ENCODE data around the gene IL6ST.
A peak's percentile ranks its signal among the peaks of the same experiment; 100 is the strongest.
"Not testable (repeated sequence)": the region's sequence is repeated elsewhere in the genome, so short reads cannot be mapped to it uniquely, and the experiment has no call there.

IL6ST gene

DNA sequence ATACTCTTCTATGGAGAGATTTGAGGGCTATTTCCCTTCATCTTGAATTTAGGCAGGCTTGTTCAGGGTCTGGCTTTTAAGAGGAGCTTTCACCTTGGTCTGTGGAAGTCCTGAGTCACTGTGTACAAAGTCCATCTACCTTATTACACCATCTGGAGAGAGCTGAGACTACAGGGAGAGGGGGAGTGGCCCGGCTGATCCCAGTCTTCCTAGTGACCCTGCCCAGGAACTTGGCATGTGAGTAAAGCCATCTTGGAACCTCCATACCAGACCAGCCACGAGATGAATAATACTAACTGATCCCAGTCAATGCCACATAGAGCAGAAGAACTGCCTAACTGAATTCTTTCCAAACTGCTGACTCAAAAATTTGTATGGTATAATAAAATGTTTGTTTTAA is 8.4 kb upstream of the IL6ST start:
- DNase-seq: no peak

DNA sequence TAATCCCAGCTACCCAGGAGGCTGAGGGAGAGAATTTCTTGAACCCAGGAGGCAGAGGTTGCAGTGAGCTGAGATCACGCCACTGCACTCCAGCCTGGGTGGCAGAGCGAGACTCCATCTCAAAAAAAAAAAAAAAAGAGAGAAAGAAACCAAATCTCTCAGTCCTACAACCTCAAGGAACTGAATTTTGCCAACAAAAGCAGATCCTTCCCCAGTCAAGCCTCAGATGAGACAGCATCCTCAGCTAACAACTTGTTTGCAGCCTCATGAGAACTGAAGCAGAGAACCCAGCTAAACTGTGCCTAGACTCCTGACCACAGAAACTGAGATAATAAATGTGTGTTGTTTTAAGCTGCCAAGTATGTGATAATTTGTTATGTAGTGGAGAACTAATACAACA is 7.5 kb upstream of the IL6ST start:
- DNase-seq: no peak

DNA sequence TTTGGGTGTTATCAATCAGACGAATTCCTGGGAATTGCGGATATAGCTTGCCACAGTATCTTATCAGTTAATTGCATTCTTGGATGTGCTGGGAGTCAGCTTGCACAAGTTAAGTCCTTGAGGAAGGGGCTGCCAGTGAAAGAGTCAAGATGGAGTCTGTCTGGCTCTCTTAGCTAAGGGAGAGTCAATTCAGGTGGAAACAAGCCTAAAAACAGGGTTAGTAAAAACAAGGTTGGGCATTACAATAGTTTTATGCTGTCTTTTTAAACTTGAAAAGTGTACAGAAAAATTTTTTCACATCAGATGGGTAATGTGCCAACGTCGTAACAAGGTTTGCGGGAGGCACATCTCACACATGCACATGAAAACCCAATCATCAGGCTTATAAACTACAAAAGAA is 5.5 kb upstream of the IL6ST start:
- DNase-seq: not testable (repeated sequence)

DNA sequence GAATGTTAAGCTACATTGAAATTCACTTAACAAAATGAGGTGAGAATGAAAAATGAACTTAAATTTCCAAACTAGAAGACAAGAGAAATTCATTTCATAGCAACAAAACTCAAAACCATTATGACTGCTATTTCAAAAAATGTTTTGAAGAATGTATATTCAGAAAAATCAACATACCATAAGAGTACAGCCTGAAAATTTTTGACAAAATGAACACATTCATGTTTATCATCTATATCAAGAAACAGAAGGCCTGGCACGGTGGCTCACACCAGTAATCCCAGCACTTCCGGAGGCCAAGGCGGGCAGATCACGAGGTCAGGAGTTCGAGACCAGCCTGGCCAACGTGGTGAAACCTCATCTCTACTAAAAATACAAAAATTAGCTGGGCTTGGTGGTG is 4.2 kb upstream of the IL6ST start:
- DNase-seq: no peak

DNA sequence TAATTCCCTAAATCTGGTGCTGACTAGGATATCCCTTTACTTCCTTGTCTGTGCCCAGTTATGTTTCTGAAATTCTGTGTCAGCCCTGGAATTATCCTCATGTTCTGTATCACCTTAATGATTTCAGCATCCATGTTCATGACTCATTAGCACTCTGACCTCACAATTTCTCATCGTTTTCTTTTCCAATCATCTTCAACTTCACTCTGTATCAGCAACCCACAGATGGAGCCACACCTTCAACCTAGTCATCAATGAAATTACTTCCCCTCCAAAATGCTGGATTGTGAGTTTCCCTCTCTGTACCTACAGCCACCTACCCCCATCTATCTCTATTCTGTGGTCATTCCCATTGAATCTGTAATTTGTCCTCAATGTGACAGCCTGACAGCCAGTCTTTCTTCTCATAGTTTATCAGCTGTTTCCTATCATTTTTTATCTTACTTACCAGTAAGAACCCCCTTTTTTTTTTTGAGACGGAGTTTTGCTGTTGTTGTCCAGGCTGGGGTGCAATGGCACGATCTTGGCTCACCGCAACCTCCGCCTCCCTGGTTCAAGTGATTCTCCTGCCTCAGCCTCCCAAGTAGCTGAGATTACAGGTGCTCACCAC is 3.1 kb upstream of the IL6ST start:
- DNase-seq: no peak

DNA sequence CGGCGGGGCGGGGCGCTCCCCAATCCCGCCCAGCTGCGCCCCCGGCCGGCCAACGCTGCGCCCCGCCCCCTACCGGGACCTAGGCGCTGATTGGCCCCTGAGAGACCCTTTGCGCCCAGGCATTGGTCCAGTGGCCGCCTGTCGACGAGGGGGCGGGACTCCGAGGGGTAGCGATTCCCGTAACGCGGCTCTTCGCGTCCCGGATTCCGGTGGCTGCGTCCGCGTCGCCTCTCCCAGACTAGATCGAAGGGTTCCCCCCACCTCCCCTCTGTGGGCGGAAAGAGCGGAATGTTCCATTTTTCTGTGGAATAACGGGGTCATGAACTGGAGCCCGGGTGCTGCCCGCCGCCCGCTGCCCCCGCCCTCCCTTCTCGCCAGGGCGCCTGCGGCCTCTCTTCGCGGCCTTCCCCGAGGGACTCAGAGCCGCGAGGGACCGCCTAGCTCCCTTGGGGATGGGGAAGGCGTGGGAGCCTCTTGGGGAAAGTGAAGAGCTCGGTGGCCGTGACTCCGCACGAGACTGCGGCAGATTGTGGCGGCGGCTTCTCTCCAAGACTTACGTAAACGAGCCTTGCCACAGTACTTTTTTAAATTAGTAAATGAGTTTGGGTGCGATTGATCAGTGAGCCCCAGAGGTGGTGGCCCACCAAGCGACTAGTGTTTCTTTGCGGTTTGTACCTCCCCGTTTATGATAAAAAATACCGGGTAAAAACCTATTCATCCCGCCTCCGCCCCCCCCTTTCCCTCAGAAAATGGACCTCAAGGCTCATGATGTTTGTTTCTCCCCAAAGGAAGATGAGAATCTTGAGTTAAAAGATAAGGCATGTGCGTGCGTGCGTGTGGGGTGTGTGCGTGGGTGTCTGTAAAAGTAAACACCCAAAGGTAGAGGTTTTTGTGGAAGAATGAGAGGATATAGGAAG is 493 bp upstream of the IL6ST start:
- DNase-seq: peak; percentile 75

DNA sequence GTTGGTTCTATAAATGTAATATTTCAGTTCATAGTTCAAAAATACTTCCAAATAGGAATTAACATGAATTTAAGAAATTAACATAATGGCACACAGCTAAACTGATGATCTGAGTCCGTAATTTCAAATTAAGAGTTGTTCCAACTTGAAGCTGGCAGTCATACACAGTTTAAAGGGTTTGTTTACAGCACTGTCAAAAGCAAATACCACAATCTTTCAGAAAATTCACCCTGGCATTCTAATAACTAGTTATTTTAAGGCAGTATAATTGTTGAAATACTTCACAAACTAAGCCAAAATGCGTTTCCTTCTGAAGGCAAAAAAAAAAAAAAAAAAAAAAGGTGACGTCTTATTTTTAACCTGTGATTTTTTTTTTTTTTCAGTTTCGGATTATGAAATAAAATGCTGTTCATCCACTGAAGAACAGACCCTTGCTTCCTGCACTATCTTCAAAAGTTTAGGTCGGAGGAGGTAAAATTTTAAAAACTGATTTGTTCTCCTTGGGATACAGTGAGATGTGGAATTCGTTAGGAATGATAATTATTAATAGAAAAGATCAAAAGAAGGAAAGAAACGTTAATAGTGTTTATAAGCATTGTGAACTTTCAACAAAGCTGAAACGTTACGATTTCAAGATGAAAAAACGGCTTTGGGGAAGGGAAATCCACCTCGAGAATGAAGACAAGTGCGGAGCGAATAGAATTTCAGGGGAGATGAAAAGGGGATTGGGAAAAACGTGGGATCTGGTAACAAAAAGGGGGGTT is 850 bp downstream of the IL6ST start:
- no peak for DNase-seq

DNA sequence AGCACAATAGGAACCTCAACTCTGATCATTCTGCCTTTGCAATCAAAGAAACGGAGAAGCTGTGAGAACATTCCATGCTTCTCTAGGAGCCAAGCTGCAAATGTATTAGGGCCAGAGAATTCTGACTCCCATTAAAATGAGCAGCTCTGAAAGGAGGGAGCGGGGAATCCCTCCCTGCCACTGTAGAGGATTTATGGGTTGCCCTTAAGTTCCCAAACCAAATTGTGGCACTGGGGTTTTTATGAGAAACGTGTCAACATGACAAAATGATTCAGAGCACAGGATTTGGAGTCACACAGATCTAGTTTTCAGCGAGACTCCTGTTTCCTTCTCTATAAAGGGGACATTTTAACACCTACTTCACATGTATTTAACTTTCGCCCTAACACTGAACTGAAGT is 1.8 kb downstream of the IL6ST start:
- no peak for DNase-seq

DNA sequence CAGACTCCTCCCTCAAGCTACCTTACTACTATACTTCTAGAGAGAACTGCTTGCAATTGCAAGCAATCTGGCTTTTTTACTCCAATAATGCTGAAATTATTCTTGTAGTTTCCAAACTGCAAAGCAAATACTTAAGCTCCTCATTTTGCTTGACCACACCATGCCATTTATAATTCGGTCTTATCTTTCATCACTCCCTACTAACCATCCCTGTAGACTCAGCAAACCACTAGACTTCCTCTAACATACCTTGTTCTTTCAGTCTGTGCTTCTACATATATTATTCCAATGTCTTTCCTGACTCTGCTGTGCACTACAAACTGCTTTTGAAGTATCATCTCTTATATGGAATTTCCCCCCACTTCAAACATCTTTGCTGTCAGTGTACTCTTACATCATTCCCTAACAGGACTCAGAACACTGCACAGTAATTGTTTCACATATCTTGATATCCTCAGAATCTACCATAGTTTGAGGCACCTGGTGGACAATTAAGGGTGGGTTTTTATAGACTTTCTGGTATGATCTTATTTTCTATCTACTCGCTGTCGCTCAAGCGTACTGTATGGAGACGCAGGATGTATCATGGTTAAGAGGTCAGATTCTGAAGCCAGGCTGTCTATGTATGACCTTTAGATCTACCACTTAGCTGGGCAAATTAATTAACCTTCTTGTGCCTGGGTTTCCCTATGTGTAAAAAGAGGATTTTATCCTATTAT is 2.8 kb downstream of the IL6ST start:
- no peak for DNase-seq

DNA sequence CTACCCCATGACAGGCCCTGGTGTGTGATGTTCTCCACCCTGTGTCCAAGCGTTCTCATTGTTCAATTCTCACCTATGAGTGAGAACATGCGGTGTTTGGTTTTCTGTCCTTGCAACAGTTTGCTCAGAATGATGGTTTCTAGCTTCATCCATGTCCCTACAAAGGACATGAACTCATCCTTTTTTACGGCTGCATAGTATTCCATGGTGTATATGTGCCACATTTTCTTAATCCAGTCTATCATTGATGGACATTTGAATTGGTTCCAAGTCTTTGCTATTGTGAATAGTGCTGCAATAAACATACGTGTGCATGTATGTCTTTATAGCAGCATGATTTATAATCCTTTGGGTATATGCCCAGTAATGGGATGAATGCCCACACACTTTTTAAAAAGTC is 3.9 kb downstream of the IL6ST start:
- not testable (repeated sequence) for DNase-seq

DNA sequence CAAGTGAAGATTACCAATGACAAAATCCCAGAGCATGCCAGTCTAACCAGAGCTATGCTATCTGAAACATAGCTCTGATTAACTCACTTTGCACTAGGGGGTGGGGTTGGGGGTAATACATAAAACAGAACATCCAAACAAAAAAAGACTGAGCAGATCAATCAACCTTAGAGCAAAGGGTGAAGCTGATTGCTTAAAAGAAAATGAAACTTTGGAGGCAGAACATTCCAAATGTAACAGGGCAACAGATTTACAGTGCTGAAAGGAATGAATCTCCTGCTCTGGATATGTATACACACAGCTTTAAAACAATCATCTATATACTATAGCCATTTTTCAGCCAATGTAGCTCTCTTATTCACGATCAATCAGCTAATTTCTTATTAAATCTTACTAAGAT is 4.9 kb downstream of the IL6ST start:
- DNase-seq: no peak

DNA sequence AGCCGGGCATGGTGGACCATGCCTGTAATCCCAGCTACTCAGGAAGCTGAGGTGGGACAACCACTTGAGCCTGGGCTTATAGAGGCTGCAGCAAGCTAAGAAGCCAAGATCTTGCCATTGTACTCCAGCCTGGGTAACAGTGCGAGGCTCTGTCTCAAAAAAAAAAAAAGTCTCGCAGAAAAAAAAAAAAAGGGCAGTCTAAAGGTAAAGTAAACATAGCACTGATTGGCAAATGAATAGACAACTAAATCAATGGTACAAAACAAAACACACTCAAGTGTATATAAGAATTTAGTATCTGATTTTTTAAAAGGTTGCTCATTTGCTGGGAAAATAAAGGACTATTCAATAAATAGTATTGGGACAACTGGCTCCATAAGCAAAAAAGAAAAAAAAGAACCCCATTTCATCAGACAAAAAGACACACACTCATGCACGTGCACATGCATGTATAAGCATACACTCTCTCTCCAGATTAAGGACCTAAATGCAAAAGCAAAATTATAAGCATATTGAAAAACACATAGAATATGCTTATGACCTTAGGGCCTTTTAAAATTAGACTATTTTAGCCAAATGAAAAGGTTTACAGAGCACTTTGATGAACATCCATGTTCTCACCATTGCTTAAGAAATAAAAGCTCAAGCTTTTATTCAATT is 5.7 kb downstream of the IL6ST start:
- DNase-seq: no peak

DNA sequence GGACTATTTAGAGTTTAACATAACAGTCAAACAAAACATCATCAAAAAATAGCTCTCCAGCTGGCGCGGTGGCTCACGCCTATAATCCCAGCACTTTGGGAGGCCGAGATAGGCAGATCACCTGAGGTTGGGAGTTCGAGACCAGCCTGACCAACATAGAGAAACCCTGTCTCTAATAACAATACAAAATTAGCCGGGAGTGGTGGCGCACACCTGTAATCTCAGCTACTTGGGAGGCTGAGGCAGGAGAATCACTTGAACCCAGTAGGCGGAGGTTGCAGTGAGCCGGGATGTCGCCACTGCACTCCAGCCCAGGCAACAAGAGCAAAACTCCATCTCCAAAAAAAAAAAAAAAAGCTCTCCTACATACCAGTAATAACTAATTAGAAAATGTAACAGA is 6.3 kb downstream of the IL6ST start:
- DNase-seq: not testable (repeated sequence)

DNA sequence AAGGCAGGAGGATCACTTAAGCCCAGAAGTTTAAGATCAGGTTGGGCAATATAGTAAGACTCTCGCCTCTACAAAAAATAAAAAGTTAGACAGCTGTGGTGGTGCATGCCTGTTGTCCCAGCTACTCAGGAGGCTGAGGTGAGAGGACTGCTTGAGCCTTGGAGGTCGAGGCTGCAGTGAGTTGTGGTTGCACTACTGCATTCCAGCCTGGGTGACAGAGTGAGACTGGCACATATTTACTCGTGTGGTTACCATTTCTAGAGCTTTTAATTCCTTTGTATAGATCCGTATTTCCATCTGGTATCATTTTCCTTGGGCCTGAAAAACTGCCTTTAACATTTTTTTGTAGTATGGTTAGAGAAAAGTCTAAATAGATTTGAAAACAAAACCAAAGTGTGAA is 7.8 kb downstream of the IL6ST start:
- no peak for DNase-seq

DNA sequence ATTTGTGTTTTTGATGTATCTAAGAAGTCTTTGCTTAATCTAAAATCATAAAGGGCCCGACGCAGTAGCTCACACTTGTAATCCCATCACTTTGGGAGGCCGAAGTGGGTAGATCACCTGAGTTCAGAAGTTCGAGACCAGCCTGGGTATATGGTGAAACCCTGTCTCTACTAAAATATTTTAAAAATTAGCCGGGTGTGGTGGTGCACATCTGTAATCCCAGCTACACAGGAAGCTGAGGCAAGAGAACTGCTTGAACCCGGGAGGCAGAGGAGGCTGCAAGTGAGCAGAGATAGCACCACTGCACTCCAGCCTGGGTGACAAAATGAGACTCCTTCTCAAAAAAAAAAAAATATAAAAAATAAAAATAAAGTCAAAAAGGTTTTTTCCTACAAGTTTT is 9.6 kb downstream of the IL6ST start:
- no peak for DNase-seq

DNA sequence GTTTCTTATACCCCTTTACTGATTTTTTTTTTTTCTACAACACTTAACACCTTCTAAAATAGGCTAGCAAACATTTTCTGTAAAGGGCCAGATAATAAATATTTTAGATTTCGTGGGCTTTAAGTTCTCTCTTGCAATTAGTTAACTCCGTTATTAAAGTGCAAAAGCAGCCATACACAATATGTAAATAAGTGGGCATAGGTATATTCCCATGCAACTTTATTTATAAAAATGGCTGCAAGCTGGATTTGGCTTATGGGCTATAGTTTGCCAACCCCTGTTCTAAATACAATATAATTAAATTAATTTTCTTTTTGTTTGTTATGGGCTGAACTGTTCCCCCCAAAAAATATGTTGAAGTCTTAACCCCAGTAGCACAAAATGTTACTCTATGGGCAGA is 10.8 kb downstream of the IL6ST start:
- no peak for DNase-seq

DNA sequence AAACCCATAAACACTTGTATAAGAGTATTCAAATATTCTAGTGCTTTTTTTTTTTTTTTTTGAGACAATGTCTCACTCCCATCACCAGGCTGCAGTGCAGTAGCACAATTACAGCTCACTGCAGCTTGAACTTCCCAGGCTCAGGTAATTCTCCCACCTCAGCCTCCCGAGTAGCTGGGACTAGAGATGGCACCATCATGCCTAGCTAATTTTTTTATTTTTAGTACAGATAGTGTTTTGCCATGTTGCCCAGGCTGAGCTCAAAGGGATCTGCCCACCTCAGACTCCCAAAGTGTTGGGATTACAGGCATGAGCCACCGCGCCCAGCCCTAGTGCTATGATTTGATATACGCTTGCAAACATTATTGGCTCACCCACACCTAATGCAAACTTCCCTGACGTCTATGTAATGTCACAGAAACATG is 11.8 kb downstream of the IL6ST start:
- DNase-seq: no peak

DNA sequence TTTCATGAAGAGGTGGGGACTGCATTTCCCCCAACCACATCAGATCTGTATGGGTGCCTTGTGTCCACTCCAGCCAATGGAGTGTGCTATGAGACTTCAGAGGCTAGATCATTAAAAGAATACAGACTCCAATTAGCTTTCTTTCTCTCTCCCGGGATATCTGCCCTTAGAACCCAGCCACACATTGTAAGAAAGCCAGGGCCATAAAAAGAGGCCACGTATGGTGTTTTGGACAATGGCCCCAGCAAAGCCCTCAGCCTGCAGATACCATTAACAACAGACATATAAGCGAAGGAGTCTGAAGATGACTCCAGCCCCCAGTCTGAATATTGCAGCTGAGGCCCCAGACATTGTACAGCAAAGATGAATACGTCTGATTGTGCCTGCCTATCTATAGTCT is 21.5 kb downstream of the IL6ST start:
- DNase-seq: no peak

DNA sequence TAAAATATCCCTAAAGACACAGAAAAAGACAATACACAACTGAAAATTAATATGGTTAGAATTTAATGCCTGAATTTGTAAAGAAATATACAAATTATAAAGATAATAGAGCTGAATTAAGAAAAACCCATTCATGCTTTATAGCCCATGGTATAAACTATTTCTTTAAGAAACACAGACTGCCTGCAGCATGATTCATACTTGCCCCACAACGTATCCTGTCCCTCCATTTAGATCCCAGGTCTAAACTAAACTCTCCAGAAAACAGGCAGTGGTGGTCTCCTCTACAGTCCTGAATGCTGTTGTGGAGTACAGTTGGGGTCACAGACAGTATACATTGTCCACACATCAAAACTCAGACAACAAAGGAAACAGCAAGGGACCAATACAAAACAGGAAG is 24.8 kb downstream of the IL6ST start:
- no peak for DNase-seq

DNA sequence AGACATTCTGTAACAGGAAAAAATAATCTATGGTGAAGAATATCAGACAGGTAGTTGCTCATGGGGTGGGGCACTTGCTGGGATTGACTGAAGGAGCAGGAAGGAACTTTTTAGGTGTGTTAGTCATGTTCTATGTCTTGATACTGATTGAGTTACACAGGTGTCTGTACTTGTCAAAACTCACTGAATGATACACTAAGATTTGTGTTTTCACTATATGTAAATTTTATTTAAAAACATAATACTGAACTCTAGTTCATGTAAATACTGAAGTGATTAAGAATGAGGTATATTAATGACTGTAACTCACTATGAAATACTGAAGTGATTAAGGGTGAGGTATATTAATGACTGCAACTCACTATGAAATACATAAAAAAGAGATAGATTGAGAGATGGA is 28.5 kb downstream of the IL6ST start:
- DNase-seq: no peak

DNA sequence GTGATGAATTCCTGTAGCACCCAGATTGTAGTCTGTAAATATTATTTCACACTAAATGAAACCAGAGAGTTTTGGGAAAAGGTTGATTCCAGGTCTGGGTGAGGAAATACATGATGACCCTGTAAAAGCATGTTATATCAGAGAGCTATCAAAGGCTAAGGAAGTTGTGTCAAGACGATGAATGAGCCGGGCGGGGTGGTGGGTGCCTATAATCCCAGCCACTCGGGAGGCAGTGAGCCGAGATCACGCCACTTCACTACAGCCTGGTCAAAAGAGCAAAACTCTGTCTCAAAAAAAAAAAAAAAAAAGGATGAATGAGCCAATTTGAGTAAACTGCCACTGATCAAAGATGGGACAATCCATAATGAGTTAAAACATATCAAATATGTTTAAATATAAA is 29.2 kb downstream of the IL6ST start:
- no peak for DNase-seq

DNA sequence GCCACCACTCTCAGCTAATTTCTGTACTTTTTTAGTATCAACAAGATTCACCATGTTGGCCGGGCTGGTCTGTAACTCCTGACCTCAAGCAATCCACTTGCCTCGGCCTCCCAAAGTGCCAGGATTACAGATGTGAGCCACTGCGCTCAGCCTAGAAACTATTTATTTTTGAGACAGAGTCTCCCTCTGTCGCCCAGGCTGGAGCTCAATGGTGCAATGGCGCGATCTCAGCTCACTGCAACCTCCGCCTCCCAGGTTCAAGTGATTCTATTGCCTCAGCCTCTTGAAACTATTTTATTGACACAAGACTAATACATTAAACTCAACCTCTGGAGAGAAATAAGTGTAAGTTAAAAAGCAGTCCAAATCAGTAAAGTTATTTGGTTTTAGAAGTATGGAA is 34.0 kb downstream of the IL6ST start:
- no peak for DNase-seq

DNA sequence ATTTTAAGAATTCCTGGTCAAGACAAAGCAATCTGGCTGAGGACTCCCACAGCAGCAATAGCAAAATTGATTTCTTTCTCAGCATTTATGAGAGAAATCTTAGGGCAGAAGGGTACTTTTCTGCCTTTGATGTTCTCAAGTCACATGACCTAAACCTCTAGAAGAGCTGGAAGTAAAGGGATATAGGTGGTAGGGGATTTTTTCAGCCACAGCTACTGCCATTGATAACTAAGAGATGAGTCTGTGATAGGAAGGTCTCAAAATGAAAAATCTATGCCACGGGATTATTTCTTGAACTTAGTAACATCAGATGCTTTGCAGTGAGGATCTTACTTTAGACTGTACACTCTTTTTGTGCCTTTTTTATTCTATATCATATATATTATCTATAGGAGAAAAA is 35.6 kb downstream of the IL6ST start:
- DNase-seq: no peak
